ENCODE measurements around the gene MXD4.
"Not testable (repeated sequence)": the region's sequence is repeated elsewhere in the genome, so short reads cannot be mapped to it uniquely, and the experiment has no call there.

Gene MXD4

GRCh38 chr4:2291705-2292645 is 30.1 kb upstream of the MXD4 start:
- DNase-seq, result no peak

GRCh38 chr4:2290974-2291704 is 29.2 kb upstream of the MXD4 start:
- DNase-seq, result no peak

GRCh38 chr4:2290488-2290887 is 28.6 kb upstream of the MXD4 start:
- no peak for DNase-seq

- no peak for DNase-seq
Measured at GRCh38 chr4:2289955-2290333, 28.0 kb upstream of the MXD4 start.

GRCh38 chr4:2289311-2289954 is 27.5 kb upstream of the MXD4 start:
- no peak for DNase-seq

- no peak for DNase-seq
Measured at GRCh38 chr4:2288051-2288541, 26.2 kb upstream of the MXD4 start.

- no peak for DNase-seq
Measured at GRCh38 chr4:2287594-2287915, 25.6 kb upstream of the MXD4 start.

GRCh38 chr4:2286904-2287593 is 25.1 kb upstream of the MXD4 start:
- DNase-seq, result no peak

- DNase-seq, result no peak
Measured at GRCh38 chr4:2285613-2286381, 23.9 kb upstream of the MXD4 start.

GRCh38 chr4:2284934-2285612 is 23.2 kb upstream of the MXD4 start:
- no peak for DNase-seq

GRCh38 chr4:2284161-2284933 is 22.4 kb upstream of the MXD4 start:
- DNase-seq, result no peak

GRCh38 chr4:2283199-2283711 is 21.3 kb upstream of the MXD4 start:
- no peak for DNase-seq

- DNase-seq, result peak in 1 of 2 experiments; percentile 10
Measured at GRCh38 chr4:2281575-2282343, 19.9 kb upstream of the MXD4 start.

GRCh38 chr4:2280531-2281300 is 18.8 kb upstream of the MXD4 start:
- no peak for DNase-seq

- DNase-seq, result no peak
Measured at GRCh38 chr4:2277956-2278355, 16.0 kb upstream of the MXD4 start.

- DNase-seq, result no peak
Measured at GRCh38 chr4:2276581-2277325, 14.8 kb upstream of the MXD4 start.

GRCh38 chr4:2275546-2276251 is 13.8 kb upstream of the MXD4 start:
- no peak for DNase-seq

GRCh38 chr4:2275044-2275397 is 13.1 kb upstream of the MXD4 start:
- DNase-seq, result not testable (repeated sequence)
